ENCODE data around the gene SARNP.
A peak's percentile ranks its signal among the peaks of the same experiment; 100 is the strongest.

SARNP gene

DNA sequence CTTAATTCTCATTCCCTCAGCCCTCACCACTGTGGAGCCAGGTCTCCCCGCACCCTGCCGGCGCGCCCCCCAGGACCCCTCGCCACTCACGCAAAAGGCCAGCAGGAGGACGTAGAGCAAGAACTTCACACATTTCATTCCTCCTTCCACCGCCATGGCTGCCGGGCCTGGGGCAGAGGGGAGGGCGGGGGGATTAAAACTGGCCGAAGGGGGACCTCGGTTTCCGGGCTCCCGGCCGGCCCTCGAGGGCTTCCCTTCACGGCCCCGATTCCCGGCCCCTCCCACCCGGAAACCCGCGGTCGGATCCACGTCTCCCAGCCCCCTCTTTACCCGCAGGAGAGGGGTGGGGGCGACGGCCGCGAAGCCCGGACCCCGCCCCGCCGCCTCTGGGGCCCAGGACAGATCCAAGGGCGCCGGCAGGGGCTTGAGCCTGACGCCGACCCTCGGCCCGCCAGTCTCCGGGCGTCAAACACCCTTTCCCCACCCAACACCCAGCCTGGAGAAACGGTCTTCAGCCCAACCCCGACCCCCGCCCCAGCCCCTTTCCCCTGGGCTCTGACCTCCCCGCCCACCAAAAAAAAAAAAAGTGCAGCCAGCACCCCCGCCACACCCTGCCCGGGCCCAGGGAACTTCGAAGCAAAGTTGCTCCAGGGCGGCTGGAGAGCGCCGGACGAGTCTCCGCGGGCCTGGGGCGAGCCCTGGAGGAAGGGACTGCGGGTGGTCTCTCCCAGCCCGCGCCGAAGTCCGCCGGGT, 89.2 kb downstream of the SARNP start:
- peak overlapping the region; percentile 95 for H3K4me3 ChIP-seq (ENCODE audit: low read depth, low read length)
- TF ChIP-seq, protein P1, sequence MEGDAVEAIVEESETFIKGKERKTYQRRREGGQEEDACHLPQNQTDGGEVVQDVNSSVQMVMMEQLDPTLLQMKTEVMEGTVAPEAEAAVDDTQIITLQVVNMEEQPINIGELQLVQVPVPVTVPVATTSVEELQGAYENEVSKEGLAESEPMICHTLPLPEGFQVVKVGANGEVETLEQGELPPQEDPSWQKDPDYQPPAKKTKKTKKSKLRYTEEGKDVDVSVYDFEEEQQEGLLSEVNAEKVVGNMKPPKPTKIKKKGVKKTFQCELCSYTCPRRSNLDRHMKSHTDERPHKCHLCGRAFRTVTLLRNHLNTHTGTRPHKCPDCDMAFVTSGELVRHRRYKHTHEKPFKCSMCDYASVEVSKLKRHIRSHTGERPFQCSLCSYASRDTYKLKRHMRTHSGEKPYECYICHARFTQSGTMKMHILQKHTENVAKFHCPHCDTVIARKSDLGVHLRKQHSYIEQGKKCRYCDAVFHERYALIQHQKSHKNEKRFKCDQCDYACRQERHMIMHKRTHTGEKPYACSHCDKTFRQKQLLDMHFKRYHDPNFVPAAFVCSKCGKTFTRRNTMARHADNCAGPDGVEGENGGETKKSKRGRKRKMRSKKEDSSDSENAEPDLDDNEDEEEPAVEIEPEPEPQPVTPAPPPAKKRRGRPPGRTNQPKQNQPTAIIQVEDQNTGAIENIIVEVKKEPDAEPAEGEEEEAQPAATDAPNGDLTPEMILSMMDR (IDR thresholded peaks at IDR 0.05; ENCODE audit: low read depth, low read length): no peak

DNA sequence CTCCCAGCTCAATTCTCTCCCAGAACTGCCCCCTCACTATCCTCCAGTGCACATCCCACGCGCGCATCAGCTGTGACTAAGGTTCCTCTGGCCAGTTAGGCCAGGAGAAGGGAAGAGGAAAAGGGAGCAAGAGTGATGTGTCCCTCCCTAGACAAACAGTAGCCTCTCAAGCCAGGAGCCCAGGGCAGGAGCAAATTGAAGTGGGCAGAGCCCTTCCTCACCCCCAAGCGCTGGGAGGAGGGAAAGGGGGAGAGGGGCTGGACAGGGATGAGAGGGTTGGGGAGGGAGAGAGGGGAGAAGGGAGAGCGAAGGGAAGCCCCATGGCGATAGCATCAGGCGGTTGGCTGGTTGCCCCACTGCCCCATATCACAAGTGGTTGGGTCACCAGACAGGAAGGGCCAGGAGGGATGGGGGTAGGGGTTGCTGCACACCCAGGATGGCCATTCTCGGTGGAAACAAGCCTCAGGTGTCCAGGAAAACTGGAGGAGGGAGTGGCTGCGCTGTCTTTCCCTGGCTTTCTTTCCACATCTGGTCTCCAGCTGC, 89.8 kb downstream of the SARNP start:
- peak overlapping the region; percentile 95 for H3K4me3 ChIP-seq (ENCODE audit: low read depth, low read length)
- TF ChIP-seq, protein P1 (IDR thresholded peaks at IDR 0.05; ENCODE audit: low read depth, low read length): no peak

DNA sequence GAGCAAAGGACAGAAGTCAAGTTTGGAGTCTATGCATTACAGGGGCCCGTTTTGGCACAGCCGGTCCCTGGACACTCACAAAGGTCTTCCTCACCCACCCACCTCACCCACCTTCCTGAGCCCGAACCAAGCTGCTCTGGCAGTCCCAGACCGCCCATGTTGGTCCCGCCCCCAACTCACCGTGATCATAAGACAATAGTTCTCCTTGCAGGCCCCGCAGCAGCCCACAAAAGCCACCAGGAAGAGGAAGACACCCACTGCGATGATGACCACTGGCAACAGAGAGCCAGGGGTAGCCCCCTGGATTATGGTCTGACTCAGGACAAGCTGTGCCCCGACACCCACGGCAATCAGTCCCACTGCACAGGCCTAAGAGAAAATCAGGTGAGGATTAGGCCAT, 90.6 kb downstream of the SARNP start:
- H3K4me3 ChIP-seq (ENCODE audit: low read depth, low read length): peak overlapping the region; percentile 95

DNA sequence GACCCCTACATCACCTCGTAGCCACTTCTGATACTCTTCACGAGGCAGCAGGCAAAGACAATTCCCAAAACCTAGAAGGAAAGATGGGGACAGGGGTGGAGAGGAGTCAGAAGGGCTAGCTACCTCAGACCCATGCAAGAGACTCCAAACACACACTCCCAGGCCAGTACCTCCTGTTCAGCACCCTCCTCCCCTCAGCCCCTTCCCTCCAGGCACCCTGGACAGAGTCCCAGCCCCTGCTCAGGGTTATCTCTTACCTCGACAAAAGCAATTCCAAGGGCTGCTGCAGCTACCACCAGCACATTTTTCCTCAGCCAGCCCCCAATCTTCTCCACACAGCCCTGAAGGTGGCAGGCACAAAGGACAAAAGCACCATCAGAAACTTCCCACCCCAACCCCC, 92.0 kb downstream of the SARNP start:
- TF ChIP-seq, protein P1 (IDR thresholded peaks at IDR 0.05; ENCODE audit: low read depth, low read length): no peak
- no peak overlapping the region for H3K4me3 ChIP-seq (ENCODE audit: low read depth, low read length)

More for the DNA sequence above, 90.6 kb downstream of the SARNP start:
- TF ChIP-seq, protein P1 (IDR thresholded peaks at IDR 0.05; ENCODE audit: low read depth, low read length): no peak

DNA sequence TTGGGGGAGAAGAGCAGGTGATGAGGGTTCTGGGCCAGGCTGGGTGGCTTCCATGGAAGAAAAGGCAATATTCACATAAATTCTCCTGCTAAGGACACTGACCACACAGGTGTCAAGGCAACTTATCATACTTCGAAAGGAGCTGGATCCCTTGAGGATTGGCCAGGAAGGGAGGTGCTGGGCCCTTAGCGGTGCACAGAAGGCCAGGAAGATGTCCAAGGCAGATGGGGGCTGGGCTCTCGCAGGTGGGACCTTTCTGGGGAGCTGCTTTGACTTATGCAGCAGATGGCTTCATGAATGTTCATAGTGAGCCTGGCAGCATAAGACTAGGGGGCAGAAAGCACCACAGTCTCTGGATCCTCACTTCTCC, 92.6 kb downstream of the SARNP start:
- TF ChIP-seq, protein P1 (IDR thresholded peaks at IDR 0.05; ENCODE audit: low read depth, low read length): no peak

DNA sequence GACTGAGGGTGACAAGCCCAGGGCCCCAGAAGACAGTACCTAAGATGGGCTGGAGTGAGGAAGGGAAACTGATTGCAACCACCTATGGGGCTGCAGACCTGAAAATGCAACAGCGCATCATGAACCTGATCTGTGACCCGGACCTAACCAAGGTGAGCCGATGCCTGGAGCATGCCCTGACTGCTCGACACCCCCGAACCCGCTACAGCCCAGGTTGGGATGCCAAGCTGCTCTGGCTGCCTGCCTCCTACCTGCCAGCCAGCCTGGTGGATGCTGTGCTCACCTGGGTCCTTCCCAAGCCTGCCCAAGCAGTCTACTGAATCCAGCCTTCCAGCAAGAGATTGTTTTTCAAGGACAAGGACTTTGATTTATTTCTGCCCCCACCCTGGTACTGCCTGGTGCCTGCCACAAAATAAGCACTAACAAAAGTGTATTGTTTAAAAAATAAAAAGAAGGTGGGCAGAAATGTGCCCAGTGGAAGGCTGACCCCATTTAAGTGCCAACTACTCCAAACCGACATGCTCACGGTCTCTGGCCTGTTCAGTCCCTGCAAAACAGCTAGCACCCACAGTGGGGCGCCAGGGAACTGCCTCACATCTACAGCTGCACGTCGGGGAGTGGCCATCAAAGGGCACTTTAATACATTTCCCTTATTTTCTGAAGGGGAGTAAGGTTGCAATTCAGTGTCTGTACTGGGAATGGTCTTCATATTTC, 93.1 kb downstream of the SARNP start:
- H3K4me3 ChIP-seq (ENCODE audit: low read depth, low read length): no peak overlapping the region
- TF ChIP-seq, protein P1 (IDR thresholded peaks at IDR 0.05; ENCODE audit: low read depth, low read length): peak; percentile 51

More for the DNA sequence above, 92.6 kb downstream of the SARNP start:
- H3K4me3 ChIP-seq (ENCODE audit: low read depth, low read length): no peak overlapping the region

All from WI38 (cell line).